Umbilical cord (tissue), 2 donors: ENCODE results near the gene GGACT. TPM values are rescaled to one million over a fixed set of nuclear protein-coding genes. Genes with fewer than 3 reads are reported as not detected.
"Not testable (repeated sequence)": the region's sequence is repeated elsewhere in the genome, so short reads cannot be mapped to it uniquely, and the experiment has no call there.

Source experiments
- DNase-seq: peaks from one replicate; pipeline ENCODE4 v3.0.0-alpha.2; 2015; ENCODE audit warnings: low spot score
- total RNA-seq: library from RNA; depleted of rRNA; stranded (reverse); fragments of >200 nt; gene quantifications from one replicate; pipeline ENCODE4 v1.2.3, GENCODE V29; 2014; ENCODE audit warnings: low replicate concordance; ENCODE audit not compliant: insufficient read depth

GGACT gene
- total RNA-seq, 1 donor from 2014 or later, result 2.4 TPM

DNA sequence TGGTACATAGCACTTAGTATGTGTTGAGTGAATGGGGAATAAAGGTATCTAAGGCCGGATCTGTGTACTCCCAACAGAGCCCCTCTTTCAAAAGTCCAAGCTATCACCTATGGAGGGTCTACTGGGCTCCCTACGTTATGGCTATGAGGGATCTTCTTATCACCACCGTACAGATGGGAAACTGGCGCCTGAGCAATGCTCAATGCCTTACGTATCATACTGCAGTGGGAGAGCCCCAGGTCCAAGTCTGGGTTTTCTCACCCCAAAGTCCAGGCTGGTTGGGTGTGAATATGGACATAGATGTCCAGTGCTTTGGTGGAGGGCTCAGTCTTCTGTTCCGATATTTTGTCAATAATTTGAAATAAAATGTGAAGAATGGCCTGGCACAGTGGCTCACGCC, 13.1 kb upstream of the GGACT start:
- no peak for DNase-seq

DNA sequence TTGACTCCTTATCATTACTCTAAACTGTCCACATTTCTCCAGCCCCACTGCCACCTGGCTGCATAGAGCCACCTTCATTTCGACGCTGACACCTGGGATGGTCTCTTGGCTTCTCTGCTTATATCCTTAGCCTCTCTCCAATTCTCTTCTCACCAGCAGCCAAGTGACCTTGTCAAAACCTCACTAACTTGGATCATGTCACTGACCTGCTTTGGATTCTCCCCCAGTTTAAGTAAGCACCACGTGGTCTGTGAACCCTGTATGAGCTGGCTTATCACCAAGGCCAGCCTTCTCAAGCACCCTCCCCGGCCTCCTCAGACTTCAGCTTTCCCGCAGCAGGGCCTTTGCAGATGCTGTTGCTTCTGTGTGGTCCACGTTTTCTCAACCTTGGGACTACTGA, 12.3 kb upstream of the GGACT start:
- no peak for DNase-seq

DNA sequence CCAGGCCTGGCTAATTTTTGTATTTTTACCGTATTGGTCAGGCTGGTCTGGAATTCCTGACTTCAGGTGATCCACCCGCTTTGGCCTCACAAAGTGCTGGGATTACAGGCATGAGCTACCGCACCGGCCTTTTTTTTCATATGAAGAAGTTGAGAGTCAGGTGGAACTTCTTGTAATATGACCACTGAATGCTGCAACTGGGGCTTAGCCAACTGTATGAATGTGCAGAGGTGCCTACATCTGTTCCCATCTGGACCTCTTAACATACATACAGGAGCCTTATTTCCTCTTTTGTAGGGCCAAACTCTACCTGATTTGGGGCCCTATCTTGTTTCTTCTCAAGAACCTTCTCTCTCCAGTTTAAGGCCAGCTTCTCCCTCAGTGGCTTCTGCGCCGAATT, 11.9 kb upstream of the GGACT start:
- DNase-seq, result no peak

DNA sequence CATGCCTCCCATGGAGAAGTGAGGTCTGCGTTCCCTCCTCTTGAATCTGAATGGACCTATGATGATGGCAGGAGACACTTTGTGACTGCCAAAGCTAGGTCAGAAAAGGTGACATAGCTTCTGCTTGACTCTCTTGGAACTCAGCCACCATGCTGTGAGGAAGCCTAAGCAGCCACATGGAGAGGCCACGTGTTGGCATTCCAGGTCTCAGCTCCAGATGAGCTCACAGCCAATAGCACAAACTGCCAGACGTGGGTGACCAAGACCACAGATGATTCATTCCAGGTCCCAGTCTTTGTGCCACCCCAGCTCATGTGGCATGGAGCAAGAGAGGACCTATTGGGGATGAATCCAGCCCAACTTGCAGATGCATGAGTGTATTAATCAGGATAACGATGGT, 8.7 kb upstream of the GGACT start:
- DNase-seq, result no peak

DNA sequence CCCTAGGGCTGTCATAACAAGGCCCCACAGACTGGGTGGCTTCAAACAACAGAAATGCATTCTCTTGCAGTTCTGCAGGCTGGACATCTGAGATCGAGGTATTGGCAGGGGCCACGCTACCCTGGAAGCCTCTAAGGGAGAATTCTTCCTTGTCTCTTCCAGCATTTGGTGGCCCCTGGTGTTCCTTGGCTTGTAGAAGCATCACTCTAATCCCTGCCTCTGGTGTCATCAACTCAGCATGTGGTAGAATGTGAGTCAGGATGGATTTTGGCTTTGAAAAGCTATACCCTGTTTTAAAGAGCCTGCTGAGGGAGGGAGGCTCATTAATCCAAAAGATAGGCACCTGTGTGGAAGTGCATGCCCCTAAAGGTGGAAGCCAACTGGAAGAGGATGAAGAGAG, 7.9 kb upstream of the GGACT start:
- no peak for DNase-seq

DNA sequence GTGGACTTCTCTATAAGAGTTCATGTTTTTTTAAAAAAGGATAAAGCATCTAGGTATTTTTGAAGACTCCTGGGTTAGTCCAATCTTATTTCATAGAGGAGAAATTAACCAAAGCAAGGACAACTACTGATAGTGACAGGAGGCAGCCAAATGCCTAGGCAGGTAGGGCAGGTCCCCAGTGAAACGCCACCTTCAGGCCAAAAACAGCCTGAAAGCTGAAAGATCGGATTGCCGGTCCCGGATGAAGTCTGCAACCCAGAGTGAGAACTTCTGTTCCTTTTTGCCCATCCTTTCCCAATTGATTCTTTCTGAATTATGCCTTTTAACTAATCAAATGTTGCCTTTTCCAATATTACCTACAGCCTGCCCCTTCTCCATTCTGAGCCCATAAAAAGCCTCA, 6.1 kb upstream of the GGACT start:
- no peak for DNase-seq

DNA sequence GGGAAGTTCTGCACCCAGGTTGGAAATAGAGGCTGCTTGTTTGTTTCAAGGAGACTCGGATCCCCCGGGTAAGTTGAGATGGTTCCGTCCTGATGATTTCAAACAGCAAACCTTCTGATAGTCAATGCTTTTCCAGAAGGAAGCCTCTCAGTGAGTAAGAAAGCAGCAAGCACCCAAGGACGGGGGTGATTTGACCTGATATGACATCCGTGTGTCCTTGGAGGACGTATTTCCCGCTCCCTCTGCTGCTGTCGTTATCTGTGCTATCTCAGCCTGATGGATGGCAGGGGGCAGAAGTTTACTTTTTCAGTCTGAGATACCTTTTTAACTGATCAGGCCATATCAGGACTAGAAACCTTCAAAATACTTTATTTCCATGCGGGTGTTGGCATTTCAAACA, 5.7 kb upstream of the GGACT start:
- no peak for DNase-seq

DNA sequence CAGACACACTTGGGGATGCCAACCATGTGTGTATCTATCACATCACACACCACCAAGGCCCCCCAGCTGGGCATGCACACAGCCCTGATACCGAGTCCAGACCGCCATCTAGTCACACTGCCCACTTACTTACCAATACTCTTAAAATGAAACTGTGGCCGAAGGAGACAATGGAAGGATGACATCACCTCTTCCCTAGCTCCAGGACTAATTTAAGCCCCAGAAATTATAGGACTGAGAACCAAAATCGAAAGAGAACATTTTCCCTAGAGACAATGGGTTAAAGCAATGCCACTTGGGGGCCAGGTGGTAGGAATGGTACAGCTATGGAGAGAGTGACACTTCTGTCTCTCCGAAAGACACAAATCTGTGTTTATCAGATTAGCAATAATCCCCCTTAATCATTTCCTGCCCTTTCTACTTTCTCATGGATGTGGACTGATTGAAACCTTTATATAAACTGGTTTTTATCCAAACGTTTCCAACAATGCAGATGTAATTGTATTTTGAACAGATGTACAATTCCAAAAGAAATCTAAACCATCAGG, 663 bp upstream of the GGACT start:
- no peak for DNase-seq

DNA sequence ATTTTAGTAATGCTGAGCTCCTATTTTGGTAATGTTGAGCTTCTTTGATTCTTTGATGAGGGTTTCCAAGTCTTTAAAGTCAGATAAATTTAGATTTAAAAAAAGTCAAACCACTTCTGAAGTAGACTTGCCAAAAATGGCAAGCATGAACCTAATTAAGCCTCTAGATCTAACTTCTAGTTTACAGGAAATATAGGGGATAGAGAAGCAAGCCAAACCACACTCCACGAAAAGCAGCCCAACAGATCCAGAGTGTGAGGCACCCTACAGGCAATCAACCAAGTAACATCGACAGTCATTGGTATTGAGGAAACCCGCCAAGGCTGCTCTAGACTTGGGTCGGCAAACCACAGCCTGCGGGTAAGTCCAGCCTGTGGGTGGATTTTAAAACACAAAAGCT, 3.7 kb downstream of the GGACT start:
- DNase-seq, result no peak

DNA sequence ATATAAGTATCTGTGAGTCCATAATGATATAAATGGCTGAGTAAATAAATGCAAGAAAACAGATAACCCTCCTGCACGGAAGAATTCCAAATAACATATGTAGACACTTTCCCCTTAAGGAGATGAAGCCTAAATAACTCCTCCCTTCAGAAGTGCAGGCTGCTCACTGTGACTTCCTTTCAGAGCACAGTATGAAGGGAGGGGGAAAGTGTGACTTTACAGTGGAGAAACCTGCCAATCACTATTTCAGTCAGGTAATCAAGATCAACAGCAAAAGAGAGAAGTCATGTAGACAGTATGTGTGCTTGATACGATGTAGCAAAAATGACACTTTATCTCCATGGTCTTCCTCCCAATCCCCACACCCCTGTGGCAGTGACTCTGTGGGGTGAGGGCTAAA, 7.1 kb downstream of the GGACT start:
- DNase-seq, result no peak

DNA sequence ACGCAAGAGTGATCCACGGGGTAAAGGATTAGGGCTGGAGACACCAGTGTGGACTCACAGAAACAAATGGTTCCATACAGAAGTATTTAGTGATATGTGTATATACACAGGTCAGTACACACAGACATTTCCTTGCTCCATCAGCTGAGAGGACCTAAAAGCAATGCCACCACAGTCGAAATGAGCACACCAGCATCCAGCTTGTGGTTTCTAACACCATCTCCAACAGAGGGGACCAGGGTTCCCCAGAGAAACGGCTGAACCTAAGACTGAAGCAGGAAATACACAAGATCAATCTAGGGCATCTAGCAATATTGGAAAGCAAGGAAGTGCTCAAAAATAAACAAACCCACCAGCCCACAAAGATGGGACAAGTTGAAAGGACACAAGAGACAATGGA, 7.6 kb downstream of the GGACT start:
- DNase-seq, result no peak

DNA sequence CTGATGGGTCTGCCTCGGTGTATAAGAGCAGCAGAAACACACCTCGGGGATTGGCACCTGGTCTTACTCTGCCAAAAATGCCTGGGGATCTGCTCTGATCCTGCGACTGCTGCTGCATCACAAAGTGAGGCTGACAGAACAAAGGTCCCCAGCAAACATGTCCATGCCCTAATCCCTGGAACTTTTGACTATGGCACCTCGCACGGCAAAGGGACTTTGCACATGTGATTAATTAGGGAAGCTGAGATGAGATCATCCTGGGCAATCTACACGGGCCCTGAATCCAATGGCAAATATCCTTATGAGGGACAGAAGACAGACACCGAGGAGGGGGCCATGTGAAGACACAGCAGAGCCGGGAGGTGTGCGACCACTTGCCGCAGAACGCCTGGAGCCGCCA, 8.5 kb downstream of the GGACT start:
- no peak for DNase-seq

DNA sequence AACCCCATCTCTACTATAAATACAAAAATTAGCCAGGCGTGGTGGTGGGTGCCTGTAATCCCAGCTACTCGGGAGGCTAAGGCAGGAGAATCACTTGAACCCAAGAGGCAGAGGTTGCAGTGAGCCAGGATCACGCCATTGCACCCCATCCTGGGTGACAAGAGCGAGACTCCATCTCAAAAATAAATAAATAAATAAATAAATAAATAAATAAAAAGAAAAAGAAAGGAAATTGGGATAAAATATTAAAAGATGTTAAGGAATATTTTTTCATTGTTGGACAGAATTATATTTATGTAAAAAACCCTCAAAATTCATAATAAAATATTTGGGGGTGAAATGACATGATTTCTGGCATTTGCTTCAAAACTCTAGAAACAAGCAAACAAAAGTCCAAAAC, 11.3 kb downstream of the GGACT start:
- DNase-seq, result not testable (repeated sequence)

DNA sequence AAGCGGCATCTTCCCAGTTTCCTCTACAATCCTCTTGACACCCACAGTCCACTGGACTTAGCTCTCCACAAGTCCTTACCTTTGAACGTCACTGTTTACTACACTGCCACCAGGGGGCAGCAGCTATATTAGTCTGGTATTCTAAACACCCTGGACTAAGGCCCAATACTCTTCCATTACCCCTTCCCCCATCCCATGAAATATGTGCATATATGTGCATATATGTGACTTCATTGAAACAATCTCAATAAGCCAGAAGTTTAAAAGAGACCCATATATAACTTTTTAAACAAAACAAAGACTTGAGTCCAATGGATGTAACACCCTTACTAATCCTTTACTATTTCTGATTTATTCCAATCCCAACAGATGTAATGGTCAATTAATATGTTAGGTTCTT, 15.5 kb downstream of the GGACT start:
- DNase-seq, result peak; percentile 32

DNA sequence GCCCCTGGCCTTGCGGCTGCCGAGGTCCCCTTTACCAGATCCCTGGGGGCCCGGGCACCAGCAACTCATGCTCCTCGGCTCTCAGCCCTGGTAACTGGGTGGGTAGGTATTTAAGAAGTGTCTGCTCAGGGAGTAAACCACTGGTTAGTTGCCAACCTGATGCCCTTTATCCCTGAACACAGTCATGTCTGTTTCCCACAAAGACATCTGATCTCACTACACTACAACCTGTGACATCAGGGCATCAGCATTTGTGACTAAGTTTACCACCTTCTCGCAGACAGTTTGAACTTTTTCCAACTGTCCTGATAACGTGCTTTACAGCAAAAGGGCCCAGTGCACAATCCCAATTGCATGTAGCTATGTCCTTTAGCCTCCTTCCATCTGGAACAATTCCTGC, 22.0 kb downstream of the GGACT start:
- no peak for DNase-seq

DNA sequence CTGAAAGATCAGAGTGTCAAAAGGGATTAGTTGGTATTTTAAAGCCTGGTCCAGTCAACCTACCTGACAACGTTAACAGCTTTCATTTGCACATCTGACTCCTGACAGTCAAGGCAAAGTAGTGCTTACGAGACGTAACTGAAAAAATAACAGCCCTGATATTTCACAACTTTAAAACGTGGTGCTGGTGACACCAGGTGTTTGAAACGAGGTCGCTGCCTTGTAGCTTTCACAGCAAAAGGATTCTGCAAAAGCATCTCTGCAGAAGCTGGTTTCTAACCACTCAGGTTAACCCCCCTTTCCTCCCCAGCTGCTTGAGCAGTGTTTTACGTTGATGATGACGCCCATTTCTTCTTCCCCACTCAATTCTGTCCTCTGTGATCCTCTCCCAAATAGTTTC, 23.3 kb downstream of the GGACT start:
- no peak for DNase-seq

DNA sequence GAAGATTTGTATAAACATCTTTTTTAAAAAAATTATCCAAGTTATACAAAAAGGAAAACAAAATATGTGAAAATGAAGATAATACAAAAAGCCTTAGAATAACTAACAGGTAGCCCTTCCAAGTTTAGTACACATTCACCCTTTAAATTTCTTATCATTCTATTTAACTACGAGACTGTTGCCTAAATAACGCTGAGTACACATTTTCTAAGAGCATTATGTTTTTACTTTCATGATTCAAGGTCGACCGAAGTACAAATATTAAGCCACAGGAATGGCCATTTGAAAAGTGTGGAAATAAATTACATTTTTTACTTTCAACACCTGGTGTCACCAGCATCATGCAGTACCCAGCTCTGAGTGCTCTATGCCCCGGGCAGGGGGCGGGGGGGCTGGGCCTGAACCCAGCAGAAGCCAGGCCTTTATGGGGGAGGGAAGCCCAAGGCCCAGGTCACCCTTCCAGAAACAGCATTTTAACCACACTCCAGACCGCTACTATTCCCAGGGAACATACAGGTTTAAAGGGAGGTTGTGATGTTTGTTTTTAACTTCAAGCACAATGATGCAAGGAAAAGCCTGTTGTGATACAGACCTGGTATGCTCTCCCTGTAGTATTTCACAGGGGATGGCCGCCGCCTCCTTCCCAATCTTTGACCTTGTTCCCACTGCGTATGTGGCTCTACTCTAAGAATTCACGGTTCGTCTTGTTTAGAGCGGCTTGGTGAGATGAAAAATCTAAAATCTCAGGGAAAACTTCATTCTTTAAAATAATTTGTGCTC, 24.0 kb downstream of the GGACT start:
- DNase-seq, result no peak

DNA sequence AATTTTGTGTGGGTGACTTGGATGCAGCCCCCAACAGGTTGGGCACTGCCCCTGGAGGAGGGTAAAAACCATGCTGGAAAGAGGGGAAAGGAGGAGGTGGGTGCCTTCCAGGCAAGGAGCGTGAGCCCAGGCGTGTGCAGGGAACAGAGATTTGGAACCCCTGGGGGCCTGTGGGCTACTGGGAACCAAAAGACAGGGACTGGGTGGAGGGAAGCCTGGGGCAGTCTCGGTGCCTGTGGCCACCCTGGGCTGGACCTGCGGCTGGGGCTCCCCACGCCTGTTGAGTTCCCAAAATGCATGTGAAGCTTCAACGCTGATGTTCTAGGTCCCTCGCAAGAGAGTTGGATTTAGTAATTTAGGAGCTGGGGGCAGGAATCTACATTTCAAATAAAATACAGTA, 24.8 kb downstream of the GGACT start:
- DNase-seq, result no peak

DNA sequence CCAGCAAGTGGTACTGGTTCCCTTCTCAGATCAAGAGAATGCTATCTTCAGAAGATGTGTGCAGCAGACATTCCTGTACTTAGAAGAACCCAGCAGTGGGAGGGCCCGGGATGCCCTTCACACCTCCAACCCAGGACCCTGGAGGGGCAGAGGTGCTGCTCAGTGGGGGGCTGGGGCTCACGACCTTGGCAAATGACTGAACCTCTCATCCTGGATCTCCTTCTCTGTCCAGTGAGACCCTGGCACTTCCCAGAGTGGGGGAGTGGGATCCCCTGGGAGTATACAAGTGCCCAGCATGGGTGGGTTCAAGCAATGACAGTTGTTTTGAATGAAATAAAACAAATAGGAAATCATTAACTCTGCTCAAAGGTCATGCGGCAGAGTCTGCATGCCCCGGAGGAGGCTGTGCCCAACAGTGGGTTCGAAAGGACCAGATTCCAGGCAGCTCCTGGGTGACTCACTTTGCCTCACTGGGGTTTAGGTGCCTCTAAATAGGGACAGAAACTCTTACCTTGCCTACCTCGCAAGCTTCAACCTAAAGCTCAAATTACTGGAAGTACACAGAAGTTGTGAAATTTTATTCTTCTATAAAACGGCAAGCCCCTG, 26.9 kb downstream of the GGACT start:
- no peak for DNase-seq

DNA sequence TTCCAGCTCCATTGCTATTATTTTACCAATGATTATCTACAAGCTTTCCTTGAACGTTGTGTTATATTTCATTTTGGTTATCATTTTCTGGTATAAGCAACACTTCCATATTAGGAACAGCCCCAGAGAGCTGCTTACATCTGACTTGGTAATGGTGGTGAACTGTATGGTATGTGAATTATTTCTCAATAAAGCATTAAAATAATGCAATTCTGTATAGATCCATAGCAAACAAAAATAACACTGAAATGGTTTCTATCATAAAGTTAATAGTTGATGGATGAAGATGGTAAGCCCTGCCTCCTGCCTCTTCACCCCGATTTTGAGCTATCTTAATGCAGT, 27.5 kb downstream of the GGACT start:
- no peak for DNase-seq

DNA sequence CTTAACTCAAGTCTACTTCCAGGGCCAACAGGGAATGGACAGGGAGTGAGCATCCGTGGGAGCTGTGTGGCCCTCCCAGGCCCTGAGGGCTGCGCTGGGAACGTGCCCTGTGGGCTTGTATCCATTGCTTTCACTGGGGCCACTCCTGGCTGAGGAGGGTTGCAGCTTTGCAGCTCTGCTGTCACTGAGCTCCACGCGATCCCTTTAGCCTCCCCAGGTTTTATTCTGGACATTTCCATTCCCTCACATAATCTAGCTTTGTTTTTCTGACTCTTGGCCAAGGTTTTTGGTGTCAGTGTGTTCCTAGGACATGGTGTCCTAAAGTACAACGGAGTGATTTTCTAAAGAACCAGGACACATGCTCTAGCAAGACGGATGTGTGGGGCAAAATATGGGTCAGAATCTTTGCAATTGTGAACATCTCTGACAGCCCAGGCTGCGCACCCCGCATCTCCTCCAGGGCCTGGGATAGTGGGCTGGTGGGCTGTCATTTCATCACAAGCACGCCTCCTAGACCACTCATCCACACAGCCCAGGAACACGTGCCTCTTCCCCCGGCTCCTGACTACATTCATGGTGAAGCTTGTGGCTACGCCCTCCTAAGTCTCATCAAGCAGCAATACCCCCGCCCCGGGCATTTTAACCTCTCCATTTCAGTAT, 28.0 kb downstream of the GGACT start:
- no peak for DNase-seq

DNA sequence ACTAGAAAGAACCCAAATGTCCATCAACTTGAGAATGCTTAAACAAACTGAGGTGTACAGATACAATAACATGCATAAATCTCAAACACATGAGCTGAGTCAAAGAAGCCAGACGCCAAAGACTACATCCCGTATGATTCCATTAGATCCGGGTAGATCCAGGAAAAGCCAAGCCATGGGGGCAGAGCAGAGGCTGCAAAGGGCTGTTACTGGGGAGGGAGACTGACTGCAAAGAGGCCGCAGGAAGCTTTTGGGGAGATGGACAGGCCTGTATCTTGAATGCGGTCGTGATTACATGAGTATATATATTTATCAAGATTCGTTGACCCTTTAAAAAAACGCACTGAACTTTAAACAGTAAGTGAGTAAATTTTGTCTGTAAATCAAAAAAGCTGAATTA, 28.7 kb downstream of the GGACT start:
- peak; percentile 45 for DNase-seq

DNA sequence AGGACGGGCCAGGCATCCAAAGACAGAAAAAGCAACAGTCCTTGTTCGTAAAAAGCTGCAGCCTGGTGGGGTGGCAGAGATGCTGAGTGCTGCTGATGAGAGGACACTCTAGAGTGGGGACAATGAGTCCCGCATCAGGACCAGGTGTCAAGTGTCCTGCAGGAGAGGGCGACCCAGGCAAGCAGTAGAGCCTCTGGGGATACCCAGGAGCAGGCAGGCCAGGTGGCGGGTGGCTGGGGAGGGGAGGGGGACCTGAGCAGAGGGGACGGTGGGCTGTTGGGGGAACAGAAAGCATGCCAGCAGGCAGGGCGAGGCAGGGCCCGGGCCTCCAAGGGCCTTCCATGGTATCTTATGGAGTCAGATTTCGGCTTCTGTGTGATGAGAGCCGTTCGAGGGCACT, 35.8 kb downstream of the GGACT start:
- no peak for DNase-seq
